Lower leg skin (tissue), 4 donors: Measurements from ENCODE around the gene EPHX1. TPM values are rescaled to one million over a fixed set of nuclear protein-coding genes. Genes with fewer than 3 reads are reported as not detected.
A peak's percentile ranks its signal among the peaks of the same experiment; 100 is the strongest.

Experiments used
- DNase-seq, 2 donors: peaks; one replicate each; pipeline ENCODE4 v3.0.0-alpha.2; 2019; ENCODE audit warnings: low spot score in 2 of 2
- H3K4me3 ChIP-seq: fragments of 200-600 bp; sonication (generic); 2 replicates; pipeline ENCODE4 v1.5.1; 2017; ENCODE audit warnings: mild to moderate bottlenecking, low read depth; ENCODE audit not compliant: poor library complexity, severe bottlenecking
- POLR2A ChIP-seq, 2 donors: fragments of 450-650 bp; IDR thresholded peaks; one replicate each; pipeline ENCODE4 v1.6.1; 2016 to 2017; ENCODE audit warnings: antibody characterized with exemption in 2 of 2, mild to moderate bottlenecking in 1 of 2, moderate library complexity in 1 of 2
- WGBS, 2 donors: methylation state at CpG; one replicate each; pipeline ENCODE4 v1.1.5; 2018; 5-methylcytosine and 5-hydroxymethylcytosine counted together
- intact Hi-C: fragments of 100-400 bp; cut with DNase I; formaldehyde crosslinking; loops from one replicate; pipeline ENCODE4 v1.15.0; 2023; ENCODE audit warnings: low total_unique reads
- total RNA-seq, 4 donors: library from RNA; depleted of rRNA; stranded (reverse); fragments of >200 nt; gene quantifications; one replicate each; pipeline ENCODE4 v1.1.0, GENCODE V29; 2016
- TF ChIP-seq, protein P1 (sequence below), 3 donors: fragments of 450-650 bp; IDR thresholded peaks; one replicate each; pipeline ENCODE4 v1.5.1; 2016; ENCODE audit warnings: antibody characterized with exemption in 3 of 3, mild to moderate bottlenecking in 3 of 3, moderate library complexity in 2 of 3

EPHX1 gene
- total RNA-seq, 4 donors from 2014 or later = 42.9 to 62.7 (median 56.8) TPM

DNA sequence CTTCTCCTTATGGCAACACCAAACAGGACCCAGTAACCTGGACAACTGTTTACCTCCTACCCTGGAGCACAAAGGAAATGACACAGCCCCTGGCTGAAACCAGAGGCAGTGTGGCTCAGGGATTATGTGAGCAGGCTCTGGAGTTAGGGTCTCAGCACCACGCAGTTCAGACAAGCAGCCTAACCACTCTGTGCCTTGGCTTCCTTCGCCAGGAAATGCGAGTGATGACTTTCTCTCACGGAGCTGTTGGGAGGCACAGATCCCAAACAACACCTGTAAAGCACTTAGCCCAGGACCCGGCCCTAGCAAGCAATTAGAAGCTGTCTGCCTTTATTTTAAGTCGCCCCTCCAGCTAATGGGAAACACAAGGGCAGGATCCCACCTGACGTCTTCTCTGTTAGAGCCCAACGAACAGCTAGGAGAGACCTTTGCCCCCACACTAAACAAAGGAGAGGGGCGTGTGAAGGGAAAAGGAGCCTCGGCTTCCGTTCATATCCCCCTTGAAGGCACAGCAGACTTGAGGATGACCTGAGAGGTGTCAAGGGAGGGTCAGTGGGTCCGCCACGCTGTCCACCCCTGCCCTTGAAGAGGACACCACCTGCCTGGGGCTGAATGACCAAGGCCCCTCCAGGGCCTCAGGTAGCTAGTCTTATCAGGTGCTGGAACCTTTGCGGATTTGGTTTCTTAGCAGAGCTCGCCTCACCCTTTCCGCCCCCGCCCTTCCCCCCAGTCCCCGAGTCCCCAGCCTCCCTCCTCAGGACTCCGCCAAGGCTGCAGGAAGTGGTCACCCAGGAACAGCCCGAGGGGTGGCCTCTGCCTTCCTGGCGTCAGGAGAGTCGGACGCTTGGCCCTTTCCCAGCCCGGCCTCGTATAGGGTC, 71.4 kb downstream of the EPHX1 start:
- H3K4me3 ChIP-seq = peak overlapping the region; percentile 98
- no peak for TF ChIP-seq POLR2A (IDR thresholded peaks at IDR 0.05)
- TF ChIP-seq, protein P1, sequence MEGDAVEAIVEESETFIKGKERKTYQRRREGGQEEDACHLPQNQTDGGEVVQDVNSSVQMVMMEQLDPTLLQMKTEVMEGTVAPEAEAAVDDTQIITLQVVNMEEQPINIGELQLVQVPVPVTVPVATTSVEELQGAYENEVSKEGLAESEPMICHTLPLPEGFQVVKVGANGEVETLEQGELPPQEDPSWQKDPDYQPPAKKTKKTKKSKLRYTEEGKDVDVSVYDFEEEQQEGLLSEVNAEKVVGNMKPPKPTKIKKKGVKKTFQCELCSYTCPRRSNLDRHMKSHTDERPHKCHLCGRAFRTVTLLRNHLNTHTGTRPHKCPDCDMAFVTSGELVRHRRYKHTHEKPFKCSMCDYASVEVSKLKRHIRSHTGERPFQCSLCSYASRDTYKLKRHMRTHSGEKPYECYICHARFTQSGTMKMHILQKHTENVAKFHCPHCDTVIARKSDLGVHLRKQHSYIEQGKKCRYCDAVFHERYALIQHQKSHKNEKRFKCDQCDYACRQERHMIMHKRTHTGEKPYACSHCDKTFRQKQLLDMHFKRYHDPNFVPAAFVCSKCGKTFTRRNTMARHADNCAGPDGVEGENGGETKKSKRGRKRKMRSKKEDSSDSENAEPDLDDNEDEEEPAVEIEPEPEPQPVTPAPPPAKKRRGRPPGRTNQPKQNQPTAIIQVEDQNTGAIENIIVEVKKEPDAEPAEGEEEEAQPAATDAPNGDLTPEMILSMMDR (IDR thresholded peaks at IDR 0.05) = no peak
- intact Hi-C loops = no loop called here
- DNase-seq = peak; percentile 49 to 89
- WGBS, 2 donors = 7 to 14% methylated on average over 13 to 21 of the region's 25 CpGs

- H3K4me3 ChIP-seq = peak within 1 kb of the TSS; percentile 98
- 0% methylated on average over 28 to 42 of the region's 64 CpGs for WGBS, 2 donors
- intact Hi-C loops = no loop called here
- TF ChIP-seq POLR2A (IDR thresholded peaks at IDR 0.05) = no peak
- TF ChIP-seq, protein P1 (IDR thresholded peaks at IDR 0.05) = no peak
- DNase-seq = peak; percentile 90 to 98
Measured at GRCh38 chr1:225881959-225882693, 72.2 kb downstream of the EPHX1 start, which contains the start of gene TMEM63A. Gene TMEM63A, minus strand, starts transcription at chr1:225882380. Its CDS starts 4,800 bp downstream, at chr1:225877580.

DNA sequence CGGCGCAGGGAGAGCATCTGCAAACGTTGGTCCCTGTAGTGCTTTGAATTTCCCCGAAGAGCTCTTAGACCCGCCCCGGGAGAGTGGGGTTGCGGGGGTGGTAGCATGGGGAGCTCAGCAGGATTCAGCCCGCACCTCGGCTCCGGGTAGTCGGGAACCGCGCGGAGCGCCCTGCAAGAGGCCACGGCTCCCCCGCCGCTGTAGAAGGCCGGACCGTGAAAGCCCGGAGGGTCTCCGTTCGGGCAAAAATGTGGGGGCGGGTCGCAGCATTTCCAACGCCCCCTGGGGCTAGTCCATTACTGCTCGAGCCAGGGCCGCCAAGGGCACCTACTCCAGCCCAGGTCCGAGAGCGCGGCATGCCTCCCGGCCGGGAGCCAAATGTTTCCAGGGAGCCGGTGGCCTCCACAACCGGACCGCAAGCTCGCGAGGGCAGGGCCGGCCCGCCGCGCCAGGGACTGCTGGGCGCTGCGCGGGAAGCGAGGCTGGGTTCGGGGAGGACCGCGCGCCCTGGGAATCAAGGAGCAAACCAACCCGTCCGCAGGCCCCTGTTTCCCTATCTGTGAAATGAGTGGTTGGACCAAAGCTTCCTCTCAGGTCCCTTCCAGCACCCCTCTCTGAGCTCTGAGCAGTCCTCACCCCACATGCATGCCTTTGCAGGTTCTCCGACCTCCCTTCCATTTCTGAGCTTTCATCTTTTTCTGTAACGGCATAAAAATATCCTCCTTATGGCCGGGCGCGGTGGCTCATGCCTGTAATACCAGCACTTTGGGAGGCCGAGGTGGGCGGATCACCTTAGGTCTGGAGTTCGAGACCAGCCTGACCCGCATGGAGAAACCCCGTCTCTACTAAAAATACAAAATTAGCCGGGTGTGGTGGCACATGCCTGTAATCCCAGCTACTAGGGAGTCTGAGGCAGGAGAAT, 73.0 kb downstream of the EPHX1 start:
- TF ChIP-seq POLR2A (IDR thresholded peaks at IDR 0.05) = no peak
- TF ChIP-seq, protein P1 (IDR thresholded peaks at IDR 0.05) = no peak
- WGBS, 2 donors = 4 to 6% methylated on average over 29 to 36 of the region's 63 CpGs
- intact Hi-C loops = no loop called here
- peak overlapping the region; percentile 98 for H3K4me3 ChIP-seq
- DNase-seq = peak in 1 of 2 donors; percentile 92

DNA sequence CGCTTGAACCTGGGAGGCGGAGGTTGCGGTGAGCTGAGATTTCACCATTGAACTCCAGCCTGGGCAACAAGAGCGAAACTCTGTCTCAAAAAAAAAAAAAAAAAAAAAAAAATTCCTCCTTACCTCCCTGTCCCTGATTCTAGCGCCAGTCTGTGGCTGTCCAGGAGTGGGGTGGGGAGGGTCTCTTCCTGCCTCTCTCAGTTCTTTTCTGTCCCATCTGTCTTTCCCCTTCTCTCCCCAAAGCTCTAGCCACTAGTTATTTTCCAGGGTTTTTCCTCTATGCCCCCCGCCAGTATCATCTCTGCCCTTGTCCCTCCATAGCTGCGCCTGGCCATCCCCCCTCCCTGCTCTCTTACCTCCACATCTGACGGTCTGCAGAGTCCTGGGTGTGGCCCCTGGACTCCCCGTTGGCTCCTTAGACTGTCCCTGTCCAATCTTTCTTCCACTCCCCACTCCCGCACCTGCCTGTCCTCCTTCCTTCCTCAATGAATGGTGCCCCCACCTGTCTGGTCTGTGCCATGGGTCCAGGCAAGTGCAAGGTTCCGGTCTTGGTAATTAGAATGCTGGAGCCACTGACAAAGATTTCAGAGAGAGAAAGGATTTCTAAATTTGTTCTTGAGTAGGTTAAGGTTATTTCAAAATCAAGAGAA, 73.8 kb downstream of the EPHX1 start:
- no peak for DNase-seq
- no peak overlapping the region for H3K4me3 ChIP-seq
- TF ChIP-seq, protein P1 (IDR thresholded peaks at IDR 0.05) = no peak
- no peak for TF ChIP-seq POLR2A (IDR thresholded peaks at IDR 0.05)
- WGBS, 2 donors = 86 to 88% methylated on average over 10 to 11 of the region's 11 CpGs
- intact Hi-C loops = no loop called here

- intact Hi-C loops = no loop called here
- no peak overlapping the region for H3K4me3 ChIP-seq
- 90 to 96% methylated on average over 6 of the region's 6 CpGs for WGBS, 2 donors
- TF ChIP-seq, protein P1 (IDR thresholded peaks at IDR 0.05) = no peak
- TF ChIP-seq POLR2A (IDR thresholded peaks at IDR 0.05) = no peak
- DNase-seq = no peak
Measured at GRCh38 chr1:225885336-225885735, 75.4 kb downstream of the EPHX1 start.
